ENCODE measurements around the gene MSLN. TPM values are rescaled to one million over a fixed set of nuclear protein-coding genes. Genes with fewer than 3 reads are reported as not detected.

Gene MSLN
- total and polyA plus RNA-seq, 2 of the 13 experiments (the other 11 are each of a cell fraction or from before 2014, with no cell fraction given): 2.0 to 2.3 TPM

GRCh38 chr16:720990-721764, 39.4 kb upstream of the MSLN start, which contains the start of gene ANTKMT (continued):
- TF ChIP-seq ZBTB43 (CRISPR knock-in tag; conservative IDR thresholded peaks at IDR 0.05) (peak; percentile 43; the same call in 1 of the 2 replicates), NR2C2 (CRISPR knock-in tag; IDR thresholded peaks at IDR 0.05; ENCODE audit: borderline replicate concordance) (peak; percentile 83), ZNF570 (CRISPR knock-in tag; IDR thresholded peaks at IDR 0.05; ENCODE audit: borderline replicate concordance) (0 out of 2 replicates have a peak, but pooled peaks have one; percentile 47), HBP1 (CRISPR knock-in tag; IDR thresholded peaks at IDR 0.05; ENCODE audit: low read depth) (peak; percentile 60; the same call in 1 of the 2 replicates), ZNF646 (CRISPR knock-in tag; IDR thresholded peaks at IDR 0.05) (no peak), KMT2B (CRISPR knock-in tag; IDR thresholded peaks at IDR 0.05) (no peak), KAT7 (CRISPR knock-in tag; IDR thresholded peaks at IDR 0.05; ENCODE audit: borderline replicate concordance) (no peak), CREM (IDR thresholded peaks at IDR 0.05) (no peak), CREM (CRISPR knock-in tag; IDR thresholded peaks at IDR 0.05) (no peak), KLF6 (CRISPR knock-in tag; IDR thresholded peaks at IDR 0.05) (no peak), ZSCAN20 (CRISPR knock-in tag; IDR thresholded peaks at IDR 0.05; ENCODE audit: borderline replicate concordance) (no peak), YY1 (IDR thresholded peaks at IDR 0.05; ENCODE audit: insufficient read depth, insufficient replicate concordance, low read depth, low read length) (peak; percentile 72), SAFB2 (CRISPR knock-in tag; IDR thresholded peaks at IDR 0.05; ENCODE audit: borderline replicate concordance, low read depth) (peak; percentile 60; the same call in 1 of the 2 replicates), ZNF354B (CRISPR knock-in tag; IDR thresholded peaks at IDR 0.05) (no peak; the same call in 1 of the 2 replicates), ZNF749 (CRISPR knock-in tag; IDR thresholded peaks at IDR 0.05; ENCODE audit: borderline replicate concordance) (no peak; the same call in 1 of the 2 replicates), ARNTL (CRISPR knock-in tag; IDR thresholded peaks at IDR 0.05) (no peak), PHF20 (CRISPR knock-in tag; IDR thresholded peaks at IDR 0.05) (peak; percentile 83), ZNF607 (CRISPR knock-in tag; IDR thresholded peaks at IDR 0.05; ENCODE audit: borderline replicate concordance) (peak; percentile 90; the same call in 1 of the 2 replicates), ZNF703 (CRISPR knock-in tag; IDR thresholded peaks at IDR 0.05; ENCODE audit: borderline replicate concordance) (no peak; the same call in 1 of the 2 replicates), KDM2A (CRISPR knock-in tag; IDR thresholded peaks at IDR 0.05; ENCODE audit: borderline replicate concordance, low read depth) (peak; percentile 24; the same call in 1 of the 2 replicates), ZNF644 (CRISPR knock-in tag; IDR thresholded peaks at IDR 0.05; ENCODE audit: low read depth) (no peak)

All from HepG2 (cell line).